ENCODE measurements around the gene IZUMO2.

Gene IZUMO2

GRCh38 chr19:50190439-50190891, 27.4 kb upstream of the IZUMO2 start:
- Histone ChIP-seq H3K36me3 (ENCODE audit: control insufficient read depth, low read length) (no peaks in the 10 kb centered on the region), H3F3A (ENCODE audit: control insufficient read depth, insufficient read depth) (no peaks in the 10 kb centered on the region), H3K4me2 (ENCODE audit: low read length) (no peak overlapping the region), H3K79me2 (ENCODE audit: control insufficient read depth, low read length) (no peaks in the 10 kb centered on the region), H3K27ac (ENCODE audit: low read depth, low read length) (no peak overlapping the region), H3K4me1 (ENCODE audit: control insufficient read depth, low read length) (no peaks in the 10 kb centered on the region), H3K9me3 (ENCODE audit: control insufficient read depth, insufficient read depth, low read length) (no peaks in the 10 kb centered on the region), H3K27me3 (ENCODE audit: control insufficient read depth, low read length) (no peaks in the 10 kb centered on the region), H4K20me1 (ENCODE audit: control insufficient read depth, insufficient read depth, low read depth, low read length) (no peaks in the 10 kb centered on the region), H3K4me3 (ENCODE audit: low read length) (no peak overlapping the region), H3K9me2 (replicated peaks; ENCODE audit: control insufficient read depth, low read length) (no peaks in the 10 kb centered on the region)
- TF ChIP-seq EZH2phosphoT487 (IDR thresholded peaks at IDR 0.05; ENCODE audit: borderline replicate concordance, low read length) (no peak), CTCF (IDR thresholded peaks at IDR 0.05; ENCODE audit: low read depth, low read length, poor library complexity, severe bottlenecking) (no peak)

DNA sequence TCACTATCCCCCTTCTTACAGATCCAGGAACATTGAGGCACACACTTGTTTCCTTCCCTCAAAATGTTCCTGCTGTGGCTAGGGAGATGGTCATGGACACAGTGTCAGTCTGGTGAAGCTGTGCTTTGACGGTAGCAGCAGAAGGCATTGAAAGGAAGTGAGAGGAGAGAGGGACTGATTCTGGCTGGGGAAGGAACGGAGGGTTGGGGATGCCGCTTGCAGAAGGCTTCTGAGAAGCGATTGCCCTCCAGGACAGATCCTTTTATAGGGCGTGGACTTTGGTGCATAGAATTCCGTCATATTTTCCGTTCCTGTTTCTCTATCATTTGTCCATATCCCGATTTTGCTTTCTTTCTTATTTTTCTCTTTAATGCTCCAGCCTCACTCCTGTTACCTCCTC, 26.2 kb upstream of the IZUMO2 start:
- no peaks in the 10 kb centered on the region for H3K27me3 ChIP-seq (ENCODE audit: control insufficient read depth, low read length)
- H4K20me1 ChIP-seq (ENCODE audit: control insufficient read depth, insufficient read depth, low read depth, low read length), result no peaks in the 10 kb centered on the region
- H3K79me2 ChIP-seq (ENCODE audit: control insufficient read depth, low read length), result no peaks in the 10 kb centered on the region
- no peak overlapping the region for H3K4me3 ChIP-seq (ENCODE audit: low read length)
- no peak overlapping the region for H3K27ac ChIP-seq (ENCODE audit: low read depth, low read length)
- no peaks in the 10 kb centered on the region for H3K9me2 ChIP-seq (replicated peaks; ENCODE audit: control insufficient read depth, low read length)
- TF ChIP-seq EZH2phosphoT487 (IDR thresholded peaks at IDR 0.05; ENCODE audit: borderline replicate concordance, low read length), result no peak
- TF ChIP-seq CTCF (IDR thresholded peaks at IDR 0.05; ENCODE audit: low read depth, low read length, poor library complexity, severe bottlenecking), result no peak
- H3F3A ChIP-seq (ENCODE audit: control insufficient read depth, insufficient read depth), result no peaks in the 10 kb centered on the region
- no peak overlapping the region for H3K4me2 ChIP-seq (ENCODE audit: low read length)
- H3K9me3 ChIP-seq (ENCODE audit: control insufficient read depth, insufficient read depth, low read length), result no peaks in the 10 kb centered on the region
- no peaks in the 10 kb centered on the region for H3K36me3 ChIP-seq (ENCODE audit: control insufficient read depth, low read length)
- no peaks in the 10 kb centered on the region for H3K4me1 ChIP-seq (ENCODE audit: control insufficient read depth, low read length)

GRCh38 chr19:50187937-50188336, 24.9 kb upstream of the IZUMO2 start:
- TF ChIP-seq CTCF (IDR thresholded peaks at IDR 0.05; ENCODE audit: low read depth, low read length, poor library complexity, severe bottlenecking) (no peak), EZH2phosphoT487 (IDR thresholded peaks at IDR 0.05; ENCODE audit: borderline replicate concordance, low read length) (no peak)
- H3K27ac ChIP-seq (ENCODE audit: low read depth, low read length), result no peak overlapping the region
- no peaks in the 10 kb centered on the region for H3F3A ChIP-seq (ENCODE audit: control insufficient read depth, insufficient read depth)
- no peak overlapping the region for H3K4me3 ChIP-seq (ENCODE audit: low read length)
- H3K27me3 ChIP-seq (ENCODE audit: control insufficient read depth, low read length), result no peaks in the 10 kb centered on the region
- no peak overlapping the region for H3K4me2 ChIP-seq (ENCODE audit: low read length)
- no peaks in the 10 kb centered on the region for H3K4me1 ChIP-seq (ENCODE audit: control insufficient read depth, low read length)
- H3K9me3 ChIP-seq (ENCODE audit: control insufficient read depth, insufficient read depth, low read length), result no peaks in the 10 kb centered on the region
- no peaks in the 10 kb centered on the region for H3K79me2 ChIP-seq (ENCODE audit: control insufficient read depth, low read length)
- H3K9me2 ChIP-seq (replicated peaks; ENCODE audit: control insufficient read depth, low read length), result no peaks in the 10 kb centered on the region
- no peaks in the 10 kb centered on the region for H4K20me1 ChIP-seq (ENCODE audit: control insufficient read depth, insufficient read depth, low read depth, low read length)
- H3K36me3 ChIP-seq (ENCODE audit: control insufficient read depth, low read length), result no peaks in the 10 kb centered on the region

DNA sequence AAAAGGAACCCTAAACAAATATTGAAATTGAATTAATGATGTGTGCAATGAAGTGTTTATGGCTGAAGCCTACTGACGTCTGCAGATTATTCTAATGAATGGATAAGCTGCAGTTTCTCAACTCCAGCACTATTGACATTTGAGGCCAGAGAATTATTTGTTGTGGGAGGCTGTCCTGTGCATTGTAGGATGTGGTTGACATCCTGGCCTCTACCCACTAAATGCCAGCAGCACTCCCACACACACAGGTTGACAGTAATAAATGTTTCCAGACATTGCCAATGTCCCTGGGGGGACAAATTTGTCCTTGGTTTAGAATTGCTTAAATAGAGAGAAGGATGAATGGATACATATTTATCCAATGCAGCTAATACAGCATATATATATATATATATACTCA, 21.1 kb upstream of the IZUMO2 start:
- Histone ChIP-seq H3K27me3 (ENCODE audit: control insufficient read depth, low read length) (no peaks in the 10 kb centered on the region), H3K4me3 (ENCODE audit: low read length) (no peak overlapping the region), H3K27ac (ENCODE audit: low read depth, low read length) (no peak overlapping the region), H3K4me1 (ENCODE audit: control insufficient read depth, low read length) (no peaks in the 10 kb centered on the region), H3K36me3 (ENCODE audit: control insufficient read depth, low read length) (no peaks in the 10 kb centered on the region), H3K79me2 (ENCODE audit: control insufficient read depth, low read length) (no peaks in the 10 kb centered on the region), H3F3A (ENCODE audit: control insufficient read depth, insufficient read depth) (no peaks in the 10 kb centered on the region), H3K4me2 (ENCODE audit: low read length) (no peak overlapping the region), H3K9me2 (replicated peaks; ENCODE audit: control insufficient read depth, low read length) (no peaks in the 10 kb centered on the region), H3K9me3 (ENCODE audit: control insufficient read depth, insufficient read depth, low read length) (no peaks in the 10 kb centered on the region), H4K20me1 (ENCODE audit: control insufficient read depth, insufficient read depth, low read depth, low read length) (no peaks in the 10 kb centered on the region)
- no peak for TF ChIP-seq CTCF (IDR thresholded peaks at IDR 0.05; ENCODE audit: low read depth, low read length, poor library complexity, severe bottlenecking)
- no peak for TF ChIP-seq EZH2phosphoT487 (IDR thresholded peaks at IDR 0.05; ENCODE audit: borderline replicate concordance, low read length)

All from DOHH2 (cell line).